Measurements from ENCODE around the gene KAT8. TPM values are rescaled to one million over a fixed set of nuclear protein-coding genes. Genes with fewer than 3 reads are reported as not detected.

Gene KAT8
- total RNA-seq, 1 donor from 2014 or later = 33.5 TPM

- Histone ChIP-seq H4K20me1 (ENCODE audit: insufficient read depth, low read length) (peaks cover 4% of the 10 kb centered on the region), H3K9me3 (ENCODE audit: insufficient read depth, low read depth, low read length) (no peaks in the 10 kb centered on the region), H3K27me3 (ENCODE audit: insufficient read depth, low read length) (no peaks in the 10 kb centered on the region), H3K27ac (ENCODE audit: low read depth, low read length) (no peak overlapping the region), H3K79me2 (ENCODE audit: insufficient read depth, low read length) (peaks cover 20% of the 10 kb centered on the region), H2AFZ (ENCODE audit: low read depth, low read length) (no peak overlapping the region), H3K4me1 (ENCODE audit: insufficient read depth, low read length) (peaks cover 9% of the 10 kb centered on the region), H3K4me2 (ENCODE audit: low read length) (no peak overlapping the region), H3K9ac (ENCODE audit: low read length) (no peak overlapping the region), H3K4me3 (ENCODE audit: insufficient read depth, low read depth, low read length) (no peak overlapping the region), H3K36me3 (ENCODE audit: insufficient read depth, low read length) (no peaks in the 10 kb centered on the region)
- H3K4me1 Mint-ChIP-seq (ENCODE audit: low read depth, unreplicated experiment) = peaks cover 5% of the 10 kb centered on the region
- H3K27ac Mint-ChIP-seq (ENCODE audit: unreplicated experiment) = no peak overlapping the region
- DNase-seq (ENCODE audit: low read depth) = no peak
- H3K36me3 Mint-ChIP-seq (ENCODE audit: low read depth, unreplicated experiment) = peaks cover 18% of the 10 kb centered on the region
- H3K27me3 Mint-ChIP-seq (ENCODE audit: low read depth, unreplicated experiment) = no peaks in the 10 kb centered on the region
- FAIRE-seq = no peak
- no peaks in the 10 kb centered on the region for H3K9me3 Mint-ChIP-seq (ENCODE audit: unreplicated experiment)
- H3K4me3 Mint-ChIP-seq (ENCODE audit: unreplicated experiment) = peak overlapping the region; percentile 84
- TF ChIP-seq, protein P1, sequence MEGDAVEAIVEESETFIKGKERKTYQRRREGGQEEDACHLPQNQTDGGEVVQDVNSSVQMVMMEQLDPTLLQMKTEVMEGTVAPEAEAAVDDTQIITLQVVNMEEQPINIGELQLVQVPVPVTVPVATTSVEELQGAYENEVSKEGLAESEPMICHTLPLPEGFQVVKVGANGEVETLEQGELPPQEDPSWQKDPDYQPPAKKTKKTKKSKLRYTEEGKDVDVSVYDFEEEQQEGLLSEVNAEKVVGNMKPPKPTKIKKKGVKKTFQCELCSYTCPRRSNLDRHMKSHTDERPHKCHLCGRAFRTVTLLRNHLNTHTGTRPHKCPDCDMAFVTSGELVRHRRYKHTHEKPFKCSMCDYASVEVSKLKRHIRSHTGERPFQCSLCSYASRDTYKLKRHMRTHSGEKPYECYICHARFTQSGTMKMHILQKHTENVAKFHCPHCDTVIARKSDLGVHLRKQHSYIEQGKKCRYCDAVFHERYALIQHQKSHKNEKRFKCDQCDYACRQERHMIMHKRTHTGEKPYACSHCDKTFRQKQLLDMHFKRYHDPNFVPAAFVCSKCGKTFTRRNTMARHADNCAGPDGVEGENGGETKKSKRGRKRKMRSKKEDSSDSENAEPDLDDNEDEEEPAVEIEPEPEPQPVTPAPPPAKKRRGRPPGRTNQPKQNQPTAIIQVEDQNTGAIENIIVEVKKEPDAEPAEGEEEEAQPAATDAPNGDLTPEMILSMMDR (IDR thresholded peaks at IDR 0.05; ENCODE audit: insufficient read depth, low read depth, low read length) = no peak
- no peak for TF ChIP-seq EZH2 (IDR thresholded peaks at IDR 0.05; ENCODE audit: insufficient read depth, low read length)
Observed at GRCh38 chr16:31106509-31107464, 10.7 kb upstream of the KAT8 start.

- no peak overlapping the region for H3K9ac ChIP-seq (ENCODE audit: low read length)
- H3K27me3 ChIP-seq (ENCODE audit: insufficient read depth, low read length) = no peaks in the 10 kb centered on the region
- H3K36me3 ChIP-seq (ENCODE audit: insufficient read depth, low read length) = peaks cover 3% of the 10 kb centered on the region
- H3K27ac ChIP-seq (ENCODE audit: low read depth, low read length) = no peak overlapping the region
- FAIRE-seq (no peak), DNase-seq (ENCODE audit: low read depth) (no peak)
- H3K4me2 ChIP-seq (ENCODE audit: low read length) = peak overlapping the region; percentile 83
- peaks cover 9% of the 10 kb centered on the region for H3K4me1 ChIP-seq (ENCODE audit: insufficient read depth, low read length)
- peak overlapping the region; percentile 86 for H2AFZ ChIP-seq (ENCODE audit: low read depth, low read length)
- no peaks in the 10 kb centered on the region for H3K27me3 Mint-ChIP-seq (ENCODE audit: low read depth, unreplicated experiment)
- H4K20me1 ChIP-seq (ENCODE audit: insufficient read depth, low read length) = peaks cover 4% of the 10 kb centered on the region
- H3K36me3 Mint-ChIP-seq (ENCODE audit: low read depth, unreplicated experiment) = peaks cover 20% of the 10 kb centered on the region
- no peaks in the 10 kb centered on the region for H3K9me3 Mint-ChIP-seq (ENCODE audit: unreplicated experiment)
- H3K4me1 Mint-ChIP-seq (ENCODE audit: low read depth, unreplicated experiment) = peaks cover 5% of the 10 kb centered on the region
- TF ChIP-seq, protein P1 (IDR thresholded peaks at IDR 0.05; ENCODE audit: insufficient read depth, low read depth, low read length) = no peak
- no peak for TF ChIP-seq EZH2 (IDR thresholded peaks at IDR 0.05; ENCODE audit: insufficient read depth, low read length)
- no peak overlapping the region for H3K4me3 ChIP-seq (ENCODE audit: insufficient read depth, low read depth, low read length)
- peak overlapping the region; percentile 82 for H3K27ac Mint-ChIP-seq (ENCODE audit: unreplicated experiment)
- peaks cover 20% of the 10 kb centered on the region for H3K79me2 ChIP-seq (ENCODE audit: insufficient read depth, low read length)
- H3K9me3 ChIP-seq (ENCODE audit: insufficient read depth, low read depth, low read length) = no peaks in the 10 kb centered on the region
- peak overlapping the region; percentile 84 for H3K4me3 Mint-ChIP-seq (ENCODE audit: unreplicated experiment)
Observed at GRCh38 chr16:31107465-31107867, 10.0 kb upstream of the KAT8 start.
